NCI-H226 (cell line): ENCODE measurements around the gene HDAC8.
"Not testable (repeated sequence)": the region's sequence is repeated elsewhere in the genome, so short reads cannot be mapped to it uniquely, and the experiment has no call there.

Experiments used
- DNase-seq: peaks from one replicate; pipeline ENCODE4 v3.0.0-alpha.2; 2015

Gene HDAC8

DNA sequence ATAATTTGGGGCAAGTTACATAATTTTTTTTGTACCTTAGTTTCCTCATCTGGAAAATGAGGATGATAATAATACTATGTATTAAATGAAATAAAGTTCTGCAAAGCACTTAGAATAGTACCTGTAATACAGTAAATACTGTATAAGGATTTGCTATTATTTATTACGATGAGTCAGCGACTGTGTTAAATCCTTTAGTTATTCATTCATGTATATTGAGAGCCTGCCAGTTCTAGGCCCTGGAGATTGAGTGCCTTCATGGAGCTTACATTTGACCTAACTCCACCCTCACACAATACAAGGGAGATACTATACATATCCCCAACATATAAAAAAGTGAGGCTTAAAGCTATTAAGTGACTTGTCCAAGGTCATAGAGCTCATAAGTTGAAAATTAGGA, 199.9 kb downstream of the HDAC8 start:
- no peak for DNase-seq

GRCh38 chrX:72371405-72371804, 201.2 kb downstream of the HDAC8 start:
- DNase-seq: no peak

GRCh38 chrX:72368796-72369195, 203.8 kb downstream of the HDAC8 start:
- no peak for DNase-seq

DNA sequence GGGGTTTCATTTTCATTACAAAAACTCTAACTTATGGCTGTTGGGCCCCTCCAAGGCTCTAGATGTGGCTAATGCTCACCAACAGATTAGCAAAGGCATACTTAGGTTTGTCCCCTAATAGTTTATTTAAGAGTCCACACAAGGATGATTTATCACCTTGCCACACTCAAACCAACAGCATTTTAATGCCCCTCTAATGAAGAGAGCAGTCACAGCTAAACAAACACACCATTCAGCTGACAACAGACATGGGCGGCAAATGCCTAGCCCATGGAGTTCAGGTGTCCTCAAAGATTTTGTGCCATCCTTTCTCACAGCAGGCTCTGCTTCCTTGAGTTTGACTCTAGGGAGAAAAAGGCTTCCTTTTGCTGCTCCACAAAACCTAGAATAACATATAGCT, 205.1 kb downstream of the HDAC8 start:
- no peak for DNase-seq

- DNase-seq: no peak
Measured at GRCh38 chrX:72366701-72367454, 205.8 kb downstream of the HDAC8 start.

DNA sequence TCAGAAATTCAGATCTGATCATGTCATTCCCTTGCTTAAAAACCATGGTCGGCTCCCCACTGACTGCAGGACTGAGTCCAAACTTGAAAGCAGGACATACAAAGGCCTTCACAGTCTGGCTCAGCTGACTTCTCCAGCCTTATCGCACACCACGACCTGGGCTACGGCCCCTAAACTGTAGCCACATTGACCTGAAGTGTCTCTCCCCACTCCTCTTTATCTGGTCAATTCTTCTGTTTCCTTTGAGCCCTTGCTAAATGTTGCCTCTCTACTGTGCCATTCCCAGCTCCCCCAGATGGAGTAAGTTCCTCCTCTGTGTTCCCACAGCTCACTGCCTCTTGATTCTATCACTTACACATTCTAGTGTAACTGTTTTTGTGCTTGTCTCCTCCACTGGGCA, 206.5 kb downstream of the HDAC8 start:
- no peak for DNase-seq

- DNase-seq: no peak
Measured at GRCh38 chrX:72365126-72365525, 207.5 kb downstream of the HDAC8 start.

DNA sequence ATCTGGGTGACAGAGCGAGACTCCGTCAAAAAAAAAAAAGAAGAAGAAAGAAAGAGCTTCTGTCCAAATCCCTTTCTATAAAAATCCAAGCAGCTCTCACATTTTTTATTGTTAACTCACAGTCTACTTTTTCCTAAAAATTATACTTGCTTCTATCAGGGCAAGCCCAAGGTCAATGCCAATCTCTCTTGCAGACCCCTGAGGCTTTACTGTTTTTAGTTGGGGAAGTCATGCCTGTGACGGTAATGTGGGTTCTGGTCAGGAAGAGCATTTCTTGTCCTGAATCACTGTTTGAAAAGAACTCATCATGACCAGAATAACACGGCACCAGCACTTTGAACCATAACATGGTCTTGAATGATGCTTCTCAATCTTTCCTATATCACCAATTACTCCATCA, 212.3 kb downstream of the HDAC8 start:
- no peak for DNase-seq

- no peak for DNase-seq
Measured at GRCh38 chrX:72358313-72358712, 214.3 kb downstream of the HDAC8 start.

DNA sequence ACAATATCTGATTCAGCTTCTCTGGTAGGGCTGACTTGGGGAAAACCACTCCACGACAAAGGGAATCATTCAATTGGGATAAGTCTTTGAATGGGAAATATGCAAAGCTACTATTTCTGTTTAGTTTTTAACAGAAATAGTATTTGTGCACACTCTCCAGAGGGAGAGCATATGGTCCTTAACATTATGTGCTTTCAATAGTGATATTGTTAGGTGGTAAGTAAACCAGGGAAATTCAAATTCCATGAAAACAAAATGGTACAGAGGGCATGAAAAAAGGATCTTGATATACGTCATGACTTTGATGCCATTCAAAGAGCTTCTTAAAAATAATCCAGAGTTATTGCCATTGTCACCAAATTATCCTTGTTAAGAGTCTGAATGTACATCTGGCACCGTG, 219.9 kb downstream of the HDAC8 start:
- DNase-seq: no peak

- DNase-seq: no peak
Measured at GRCh38 chrX:72351606-72352334, 220.9 kb downstream of the HDAC8 start.

GRCh38 chrX:72349190-72349589, 223.5 kb downstream of the HDAC8 start:
- DNase-seq: no peak

DNA sequence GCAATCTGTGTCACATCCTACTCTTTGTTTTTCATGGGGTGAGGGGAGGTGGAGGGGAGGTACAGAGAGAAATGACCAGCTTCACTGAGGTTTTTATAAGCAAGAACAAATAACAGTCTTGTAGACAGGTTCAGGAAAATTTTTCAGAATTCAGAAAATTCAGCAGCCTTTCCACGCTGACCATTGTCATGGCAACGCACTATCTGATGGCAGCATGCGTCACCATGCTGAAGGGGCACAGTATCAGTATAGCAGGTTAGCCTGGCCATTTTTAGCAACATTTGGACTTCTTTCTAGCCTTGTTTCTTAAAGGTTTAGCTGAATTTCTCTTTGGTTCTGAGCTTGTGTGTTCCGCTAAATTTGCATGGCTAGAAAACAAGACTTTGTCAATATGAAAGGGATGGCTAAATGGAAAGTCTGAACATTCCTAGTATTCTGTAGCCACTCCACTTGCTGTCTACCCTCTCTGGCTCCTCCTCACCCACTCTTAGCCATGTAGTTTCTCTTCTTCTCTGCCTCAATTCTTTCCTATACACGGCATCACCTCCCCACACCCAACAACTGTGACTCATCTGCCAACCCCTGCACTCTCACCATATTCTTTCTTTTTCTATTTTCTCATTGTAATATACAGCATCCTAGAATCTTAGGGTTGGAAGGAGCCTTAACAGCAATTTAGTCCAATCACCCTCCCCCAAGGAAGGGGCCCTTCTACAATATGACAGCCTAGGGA, 224.2 kb downstream of the HDAC8 start:
- no peak for DNase-seq

DNA sequence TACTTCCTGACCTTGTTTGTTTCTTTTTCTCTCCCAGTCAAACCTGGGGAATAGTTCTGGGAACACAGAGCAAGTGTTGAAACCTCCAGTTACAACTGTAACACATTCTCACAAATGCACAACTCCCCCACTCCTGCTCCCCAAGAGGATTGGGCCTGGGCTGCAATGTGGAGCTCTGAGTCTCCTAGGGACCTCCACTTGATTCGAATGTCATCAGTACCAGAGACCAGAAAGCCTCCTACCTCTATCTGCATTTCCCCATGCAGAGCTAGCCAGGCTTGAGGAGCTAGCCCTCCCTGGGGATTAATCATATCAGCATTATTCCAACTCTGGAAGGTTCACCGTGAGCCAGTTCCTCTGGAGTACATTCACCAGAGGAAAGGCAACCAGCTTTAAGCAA, 225.3 kb downstream of the HDAC8 start:
- no peak for DNase-seq

DNA sequence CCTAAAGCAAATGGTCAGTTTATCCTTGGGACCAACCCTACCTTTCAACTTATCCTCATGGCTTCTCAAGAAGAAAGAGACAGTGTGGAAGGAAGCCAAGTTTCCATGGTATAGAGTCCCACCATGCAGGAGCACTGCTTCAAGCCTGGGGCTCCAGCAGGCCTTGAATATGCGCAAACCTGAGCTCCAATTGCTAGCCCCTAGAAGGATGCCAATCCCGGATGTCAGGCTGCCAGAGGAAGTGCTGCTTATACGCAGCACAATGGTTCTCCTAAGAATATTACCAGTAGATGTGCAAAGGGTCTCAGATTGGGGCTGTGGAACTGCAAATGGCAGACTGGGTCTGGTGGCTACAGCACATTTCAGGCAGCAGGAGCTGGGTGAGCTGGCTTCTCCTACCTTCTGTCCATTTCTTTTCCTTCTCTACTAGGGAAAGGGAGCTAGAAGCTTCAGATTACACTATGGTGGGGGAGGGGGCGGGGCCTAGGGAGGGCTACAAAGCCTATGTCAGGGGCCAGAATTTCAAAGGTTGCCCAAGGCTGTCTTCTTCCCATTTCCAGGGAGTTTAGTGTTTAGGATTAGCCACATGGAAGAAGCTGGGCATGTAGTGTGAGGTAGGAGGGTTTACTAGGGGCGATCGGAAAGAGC, 226.2 kb downstream of the HDAC8 start:
- DNase-seq: no peak

- DNase-seq: no peak
Measured at GRCh38 chrX:72340626-72341025, 232.0 kb downstream of the HDAC8 start.

GRCh38 chrX:72340041-72340440, 232.6 kb downstream of the HDAC8 start:
- no peak for DNase-seq

- DNase-seq: no peak
Measured at GRCh38 chrX:72330131-72330530, 242.5 kb downstream of the HDAC8 start.

GRCh38 chrX:72326605-72327300, 245.9 kb downstream of the HDAC8 start:
- DNase-seq: no peak

- not testable (repeated sequence) for DNase-seq
Measured at GRCh38 chrX:72319651-72320050, 253.0 kb downstream of the HDAC8 start.

DNA sequence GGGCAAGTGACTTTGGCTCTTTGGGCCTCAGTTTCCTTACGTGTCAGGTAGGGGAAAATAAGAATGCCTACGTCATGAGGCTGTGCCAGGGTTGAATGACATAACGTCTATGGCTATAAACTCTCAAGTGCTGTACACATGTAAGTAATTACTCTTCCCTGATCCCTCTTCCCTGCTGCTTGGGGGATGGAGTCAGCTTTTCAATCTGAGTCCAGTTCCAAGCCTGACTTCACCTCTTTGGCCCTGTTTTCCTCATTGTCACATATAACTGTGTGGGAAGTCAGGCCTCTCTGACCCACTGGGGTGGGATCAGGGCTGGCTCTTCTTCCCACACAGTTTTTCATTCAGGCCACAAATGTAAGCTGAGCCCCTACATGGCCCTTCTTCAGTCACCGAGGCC, 255.5 kb downstream of the HDAC8 start:
- no peak for DNase-seq

DNA sequence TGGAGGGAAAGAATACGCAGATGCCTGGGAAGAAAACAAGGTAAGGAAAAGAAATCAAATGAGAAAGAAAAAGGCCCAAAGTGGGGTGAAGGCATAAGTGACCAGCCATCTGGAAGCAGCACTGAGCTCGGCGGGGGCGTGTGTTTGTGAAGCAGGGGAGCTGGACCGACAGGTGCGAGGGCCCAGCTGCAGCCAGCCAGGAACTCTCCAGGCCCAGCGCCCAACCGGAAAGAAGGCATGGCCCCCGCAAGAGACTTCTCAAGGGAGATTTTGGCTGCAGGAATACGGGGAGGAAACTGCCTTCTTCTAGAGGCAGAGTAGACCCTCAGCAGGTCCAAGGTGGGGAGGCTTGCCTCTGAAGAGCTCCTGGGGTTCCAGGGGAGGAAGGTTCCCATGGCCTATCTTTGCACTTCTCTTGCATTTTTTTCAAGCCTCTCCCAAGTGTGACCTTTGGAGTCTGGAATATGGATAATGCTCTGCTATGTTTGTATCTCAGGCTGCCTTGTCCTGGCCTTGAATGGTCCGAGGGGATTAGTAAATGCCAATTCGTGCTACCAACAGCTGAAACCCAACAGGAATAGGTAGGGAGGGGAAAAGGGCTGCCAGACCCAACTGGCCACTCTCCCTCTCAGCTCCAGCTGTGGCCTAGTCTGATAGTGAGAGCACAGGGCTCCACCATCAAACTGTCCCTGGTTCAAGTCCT, 256.1 kb downstream of the HDAC8 start:
- no peak for DNase-seq
